SU-DHL-6 (cell line): ENCODE measurements around the gene SPG21.

Source experiments
- H2AFZ ChIP-seq: fragments of 200-600 bp; sonication (generic); 2 replicates; pipeline ENCODE4 v1.6.1; 2014; ENCODE audit warnings: low read depth, mild to moderate bottlenecking, moderate library complexity, mixed read lengths, antibody characterized with exemption, low read length; ENCODE audit not compliant: severe bottlenecking
- H3F3A ChIP-seq: fragments of 200-600 bp; shearing (Covaris generic); 2 replicates; pipeline ENCODE4 v1.6.0; 2016; ENCODE audit warnings: antibody characterized with exemption, mild to moderate bottlenecking; ENCODE audit not compliant: insufficient read depth
- H3K27ac ChIP-seq: fragments of 200-600 bp; sonication (generic); 2 replicates; pipeline ENCODE4 v1.5.1; 2016; ENCODE audit warnings: low read depth, mild to moderate bottlenecking, low read length, moderate library complexity, mixed read lengths
- H3K27me3 ChIP-seq: fragments of 200-600 bp; sonication (generic), shearing (Covaris generic); 2 replicates; pipeline ENCODE4 v1.6.0; 2014; ENCODE audit warnings: mild to moderate bottlenecking, low read length
- H3K36me3 ChIP-seq: fragments of 200-600 bp; sonication (generic); 2 replicates; pipeline ENCODE4 v1.6.1; 2014; ENCODE audit warnings: mild to moderate bottlenecking, low read length, mixed read lengths
- H3K4me2 ChIP-seq: fragments of 300-600, 200-600 bp; shearing (Covaris generic), sonication (generic); 2 replicates; pipeline ENCODE4 v1.6.0; 2014; ENCODE audit warnings: low read length, low read depth, mild to moderate bottlenecking; ENCODE audit not compliant: poor library complexity, severe bottlenecking
- H3K4me3 ChIP-seq: fragments of 200-600 bp; sonication (generic); 2 replicates; pipeline ENCODE4 v1.5.1; 2014; ENCODE audit warnings: antibody characterized with exemption, low read length, mild to moderate bottlenecking, mixed read lengths; ENCODE audit not compliant: insufficient read depth, poor library complexity, severe bottlenecking
- H3K79me2 ChIP-seq: fragments of 200-600 bp; sonication (generic); 2 replicates; pipeline ENCODE4 v1.6.1; 2014; ENCODE audit warnings: mild to moderate bottlenecking, low read length, moderate library complexity; ENCODE audit not compliant: insufficient read depth
- H3K9ac ChIP-seq: fragments of 200-600 bp; sonication (generic); 2 replicates; pipeline ENCODE4 v1.7.0; 2014; ENCODE audit warnings: mild to moderate bottlenecking, low read length
- H3K9me2 ChIP-seq: fragments of 200-600 bp; sonication (generic); replicated peaks from 2 replicates; pipeline ENCODE4 v1.6.1; 2014; ENCODE audit warnings: low read length; ENCODE audit not compliant: insufficient read depth
- H3K9me3 ChIP-seq: fragments of 200-600 bp; sonication (generic); 2 replicates; pipeline ENCODE4 v1.6.1; 2014; ENCODE audit warnings: low read length, mixed read lengths; ENCODE audit not compliant: insufficient read depth
- H4K20me1 ChIP-seq: fragments of 200-600 bp; sonication (generic); 2 replicates; pipeline ENCODE4 v1.6.1; 2014; ENCODE audit warnings: low read depth, mild to moderate bottlenecking, antibody characterized with exemption, low read length, moderate library complexity, mixed read lengths
- EZH2phosphoT487 ChIP-seq: fragments of 200-600 bp; sonication (generic), shearing (Covaris generic); conservative IDR thresholded peaks from 2 replicates; pipeline ENCODE4 v1.6.1; 2018; ENCODE audit warnings: mild to moderate bottlenecking, antibody characterized with exemption, low read length, moderate library complexity, mixed read lengths
- TF ChIP-seq, protein P1 (sequence below): fragments of 200-600 bp; sonication (generic); IDR thresholded peaks from one replicate; pipeline ENCODE4 v1.5.1; 2017; ENCODE audit warnings: antibody characterized with exemption, mild to moderate bottlenecking, low read length, moderate library complexity; ENCODE audit not compliant: insufficient read depth, poor library complexity, severe bottlenecking

Gene SPG21

DNA sequence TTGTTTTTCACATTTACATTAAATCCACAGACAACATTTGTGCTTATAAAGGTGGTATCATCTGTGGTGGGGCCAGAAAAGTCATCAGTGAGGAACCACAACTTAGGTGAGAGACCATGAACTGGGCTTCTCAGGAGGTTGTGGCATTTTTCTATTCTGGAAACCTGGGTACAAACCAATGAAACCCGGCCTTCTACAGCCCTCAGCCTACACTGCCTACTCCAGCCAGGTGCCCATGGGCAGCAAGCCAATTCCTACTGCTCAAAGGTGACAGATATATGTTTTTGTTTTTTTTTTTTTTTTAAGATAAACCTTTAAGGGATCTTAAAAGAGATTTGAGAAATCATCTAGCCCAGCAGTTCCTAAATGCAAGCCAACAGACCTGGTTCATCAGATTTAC, 20.3 kb downstream of the SPG21 start:
- H3K27ac ChIP-seq: no peak overlapping the region
- H3K9ac ChIP-seq: no peak overlapping the region
- no peaks in the 10 kb centered on the region for H3K9me2 ChIP-seq
- no peaks in the 10 kb centered on the region for H3K79me2 ChIP-seq
- H3K9me3 ChIP-seq: no peaks in the 10 kb centered on the region
- no peak overlapping the region for H3K4me2 ChIP-seq
- H4K20me1 ChIP-seq: no peaks in the 10 kb centered on the region
- H3K27me3 ChIP-seq: no peaks in the 10 kb centered on the region
- H3F3A ChIP-seq: no peaks in the 10 kb centered on the region
- H3K4me3 ChIP-seq: no peak overlapping the region
- TF ChIP-seq EZH2phosphoT487: no peak
- TF ChIP-seq, protein P1, sequence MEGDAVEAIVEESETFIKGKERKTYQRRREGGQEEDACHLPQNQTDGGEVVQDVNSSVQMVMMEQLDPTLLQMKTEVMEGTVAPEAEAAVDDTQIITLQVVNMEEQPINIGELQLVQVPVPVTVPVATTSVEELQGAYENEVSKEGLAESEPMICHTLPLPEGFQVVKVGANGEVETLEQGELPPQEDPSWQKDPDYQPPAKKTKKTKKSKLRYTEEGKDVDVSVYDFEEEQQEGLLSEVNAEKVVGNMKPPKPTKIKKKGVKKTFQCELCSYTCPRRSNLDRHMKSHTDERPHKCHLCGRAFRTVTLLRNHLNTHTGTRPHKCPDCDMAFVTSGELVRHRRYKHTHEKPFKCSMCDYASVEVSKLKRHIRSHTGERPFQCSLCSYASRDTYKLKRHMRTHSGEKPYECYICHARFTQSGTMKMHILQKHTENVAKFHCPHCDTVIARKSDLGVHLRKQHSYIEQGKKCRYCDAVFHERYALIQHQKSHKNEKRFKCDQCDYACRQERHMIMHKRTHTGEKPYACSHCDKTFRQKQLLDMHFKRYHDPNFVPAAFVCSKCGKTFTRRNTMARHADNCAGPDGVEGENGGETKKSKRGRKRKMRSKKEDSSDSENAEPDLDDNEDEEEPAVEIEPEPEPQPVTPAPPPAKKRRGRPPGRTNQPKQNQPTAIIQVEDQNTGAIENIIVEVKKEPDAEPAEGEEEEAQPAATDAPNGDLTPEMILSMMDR: no peak
- H2AFZ ChIP-seq: no peak overlapping the region
- H3K36me3 ChIP-seq: peaks cover 26% of the 10 kb centered on the region

DNA sequence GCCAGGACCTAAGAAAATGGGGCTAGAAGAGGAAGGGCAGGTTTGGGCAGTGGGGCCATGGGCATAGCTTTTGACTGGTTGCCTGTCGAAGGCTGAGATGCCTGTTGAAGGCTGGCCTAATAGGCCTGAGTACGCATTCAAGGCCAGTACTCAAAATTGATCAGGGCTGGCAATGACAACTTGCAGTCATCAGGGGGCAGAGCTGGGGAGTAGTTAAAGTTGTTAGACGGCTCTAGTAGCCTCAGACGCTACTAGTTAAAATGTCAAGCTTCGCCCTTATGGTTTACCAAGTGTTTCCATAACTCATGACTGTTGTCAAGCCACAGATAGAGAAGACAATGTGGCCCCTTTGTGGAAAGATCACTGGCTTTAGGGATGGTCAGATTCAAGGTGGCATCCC, 28.7 kb downstream of the SPG21 start:
- Histone ChIP-seq H3K27me3 (no peaks in the 10 kb centered on the region), H3K36me3 (peaks cover 17% of the 10 kb centered on the region)
- TF ChIP-seq EZH2phosphoT487: no peak
- TF ChIP-seq, protein P1: no peak

DNA sequence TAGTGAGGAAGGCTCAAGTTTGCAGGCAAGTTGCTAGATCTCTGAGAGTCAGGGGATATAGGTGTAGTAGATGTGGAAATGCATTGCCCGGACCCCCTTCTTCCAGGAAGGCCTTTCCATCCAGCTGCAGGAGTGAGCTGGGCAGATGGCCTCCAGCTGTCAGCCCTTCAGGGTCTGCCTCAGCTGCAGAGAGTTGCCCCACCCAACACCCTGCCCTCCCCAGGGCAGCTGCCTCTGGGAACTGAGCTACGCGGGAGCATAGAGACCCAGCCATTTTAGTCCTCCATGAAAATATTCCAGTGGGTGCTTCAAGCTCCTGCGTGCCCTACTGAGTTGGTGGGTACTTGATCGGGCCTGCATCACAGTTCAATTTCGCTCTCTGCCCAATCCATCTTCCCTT, 29.6 kb downstream of the SPG21 start:
- no peaks in the 10 kb centered on the region for H3K9me3 ChIP-seq
- peaks cover 17% of the 10 kb centered on the region for H3K36me3 ChIP-seq

More for the DNA sequence above, 28.7 kb downstream of the SPG21 start:
- Histone ChIP-seq H3K9me3 (no peaks in the 10 kb centered on the region), H2AFZ (no peak overlapping the region), H3K9ac (no peak overlapping the region), H3F3A (no peaks in the 10 kb centered on the region; the same call in 1 of the 2 replicates), H3K4me2 (no peak overlapping the region), H3K27ac (no peak overlapping the region), H3K79me2 (no peaks in the 10 kb centered on the region), H4K20me1 (no peaks in the 10 kb centered on the region), H3K9me2 (no peaks in the 10 kb centered on the region), H3K4me3 (no peak overlapping the region)

More for the DNA sequence above, 29.6 kb downstream of the SPG21 start:
- H3K4me3 ChIP-seq: no peak overlapping the region
- no peak overlapping the region for H3K27ac ChIP-seq
- H3F3A ChIP-seq: no peaks in the 10 kb centered on the region; the same call in 1 of the 2 replicates
- TF ChIP-seq, protein P1: no peak
- H4K20me1 ChIP-seq: no peaks in the 10 kb centered on the region
- no peaks in the 10 kb centered on the region for H3K9me2 ChIP-seq
- H2AFZ ChIP-seq: no peak overlapping the region
- H3K9ac ChIP-seq: no peak overlapping the region
- H3K79me2 ChIP-seq: no peaks in the 10 kb centered on the region
- H3K27me3 ChIP-seq: no peaks in the 10 kb centered on the region
- H3K4me2 ChIP-seq: no peak overlapping the region
